ENCODE data around the gene LRIG1. TPM values are rescaled to one million over a fixed set of nuclear protein-coding genes. Genes with fewer than 3 reads are reported as not detected.

LRIG1 gene
- total RNA-seq, 1 donor from 2014 or later: 178 TPM

GRCh38 chr3:66390013-66390412 lies 110.8 kb downstream of the LRIG1 start:
- H3K27ac Mint-ChIP-seq (ENCODE audit: unreplicated experiment): no peak overlapping the region
- H3K4me3 Mint-ChIP-seq: no peak overlapping the region
- H3K4me1 Mint-ChIP-seq: peaks cover 67% of the 10 kb centered on the region
- DNase-seq (ENCODE audit: low read depth, low spot score): no peak
- peaks cover 62% of the 10 kb centered on the region for H3K36me3 Mint-ChIP-seq (ENCODE audit: low read depth)
- TF ChIP-seq CTCF (conservative IDR thresholded peaks at IDR 0.05): no peak
- peaks cover 4% of the 10 kb centered on the region for H3K9me3 Mint-ChIP-seq
- H3K27me3 Mint-ChIP-seq (ENCODE audit: low read depth): no peaks in the 10 kb centered on the region

- peak; percentile 31 for DNase-seq (ENCODE audit: low read depth, low spot score)
- Mint-ChIP-seq H3K4me1 (peaks cover 40% of the 10 kb centered on the region), H3K9me3 (peaks cover 4% of the 10 kb centered on the region), H3K4me3 (peak overlapping the region; percentile 38), H3K27ac (ENCODE audit: unreplicated experiment) (no peak overlapping the region), H3K27me3 (ENCODE audit: low read depth) (peaks cover 8% of the 10 kb centered on the region), H3K36me3 (ENCODE audit: low read depth) (peaks cover 65% of the 10 kb centered on the region)
- TF ChIP-seq CTCF (conservative IDR thresholded peaks at IDR 0.05): no peak
Measured at GRCh38 chr3:66386925-66387650, 113.7 kb downstream of the LRIG1 start.

DNA sequence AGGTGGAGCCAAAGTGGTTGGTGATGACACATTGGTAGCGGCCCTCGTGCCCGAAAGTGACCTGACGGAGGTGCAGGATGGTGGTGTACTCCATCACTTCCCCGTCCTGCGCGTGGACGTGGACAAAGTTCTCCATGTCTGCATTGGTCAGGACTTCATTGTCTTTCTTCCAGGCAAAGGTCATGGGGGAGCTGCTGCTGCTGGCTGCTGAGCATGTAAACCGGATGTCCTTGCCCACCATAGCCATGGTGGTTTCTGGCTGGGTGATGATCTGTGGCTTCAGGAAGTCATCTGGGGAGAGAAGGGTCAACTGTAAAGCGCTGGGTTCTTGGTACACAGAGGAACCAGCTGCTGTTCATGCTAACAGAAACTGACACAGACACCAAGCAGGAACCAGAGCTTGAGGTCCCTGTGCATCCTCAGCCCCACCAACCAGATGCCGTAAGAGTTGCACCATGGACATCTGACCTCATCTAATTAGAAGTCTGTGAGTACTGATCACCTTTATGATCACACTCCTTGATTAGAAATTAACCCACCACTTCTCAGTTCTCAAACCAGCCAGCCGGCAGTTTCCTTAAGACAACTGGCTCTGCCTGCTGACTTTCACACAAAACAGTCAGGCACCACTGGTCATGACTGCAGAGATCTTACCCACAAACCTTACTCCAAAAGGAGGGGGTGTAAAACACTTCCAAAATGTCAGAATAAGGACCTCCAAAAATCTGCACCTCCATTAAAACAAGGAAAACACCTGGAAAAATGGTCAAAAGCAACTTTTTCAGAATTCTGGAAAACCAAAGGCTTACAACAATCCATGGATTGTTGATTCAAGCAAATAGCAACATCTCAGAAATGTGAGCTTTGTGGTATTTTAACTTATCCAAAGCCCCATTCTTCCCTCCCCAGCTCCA lies 114.6 kb downstream of the LRIG1 start:
- TF ChIP-seq CTCF (conservative IDR thresholded peaks at IDR 0.05): no peak
- Mint-ChIP-seq H3K4me1 (peaks cover 36% of the 10 kb centered on the region), H3K36me3 (ENCODE audit: low read depth) (peaks cover 66% of the 10 kb centered on the region), H3K9me3 (peaks cover 2% of the 10 kb centered on the region), H3K27ac (ENCODE audit: unreplicated experiment) (peak overlapping the region; percentile 8), H3K4me3 (peak overlapping the region; percentile 38), H3K27me3 (ENCODE audit: low read depth) (peaks cover 8% of the 10 kb centered on the region)
- DNase-seq (ENCODE audit: low read depth, low spot score): no peak

- Mint-ChIP-seq H3K27me3 (ENCODE audit: low read depth) (peaks cover 8% of the 10 kb centered on the region), H3K9me3 (peaks cover 2% of the 10 kb centered on the region), H3K36me3 (ENCODE audit: low read depth) (peaks cover 69% of the 10 kb centered on the region), H3K4me3 (peak overlapping the region; percentile 16), H3K4me1 (peaks cover 36% of the 10 kb centered on the region), H3K27ac (ENCODE audit: unreplicated experiment) (no peak overlapping the region)
- TF ChIP-seq CTCF (conservative IDR thresholded peaks at IDR 0.05): no peak
- no peak for DNase-seq (ENCODE audit: low read depth, low spot score)
Measured at GRCh38 chr3:66385066-66385465, 115.8 kb downstream of the LRIG1 start.

DNA sequence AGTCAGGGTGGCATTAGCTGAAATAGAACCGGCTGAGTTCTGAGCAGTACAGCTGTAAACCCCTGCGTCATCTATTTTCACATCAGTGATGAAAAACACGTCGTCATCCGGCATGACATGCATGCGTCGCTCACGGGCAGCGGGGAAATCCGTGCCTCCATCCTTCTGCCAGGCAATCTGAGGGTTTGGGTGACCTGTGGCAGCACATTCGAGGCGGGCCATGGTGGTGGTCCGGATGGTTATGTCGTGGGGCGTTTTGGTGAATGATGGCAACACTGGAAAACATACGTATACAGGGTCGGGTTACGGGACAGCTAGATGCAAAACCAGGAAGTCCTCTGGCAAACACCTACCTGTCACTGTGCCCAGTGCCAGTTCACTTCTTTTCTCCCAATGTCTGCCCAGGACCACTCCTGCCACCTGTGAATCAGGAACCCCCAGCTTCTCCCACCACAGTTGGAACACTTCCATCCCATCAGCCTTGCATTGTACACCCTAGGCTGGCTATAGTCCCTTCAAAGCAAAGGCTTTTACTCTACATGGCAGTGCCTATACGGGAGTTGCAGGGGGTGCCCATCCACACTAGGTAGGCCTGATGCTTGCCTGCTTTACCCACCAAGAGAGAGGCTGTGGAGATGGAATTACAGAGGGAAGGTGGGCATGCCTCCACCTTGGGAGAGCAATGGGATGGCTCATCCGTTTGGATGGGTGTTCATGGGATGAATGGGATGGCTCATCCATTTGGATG lies 116.7 kb downstream of the LRIG1 start:
- Mint-ChIP-seq H3K27me3 (ENCODE audit: low read depth) (peaks cover 8% of the 10 kb centered on the region), H3K4me3 (peak overlapping the region; percentile 36), H3K27ac (ENCODE audit: unreplicated experiment) (peak overlapping the region; percentile 38), H3K9me3 (peaks cover 2% of the 10 kb centered on the region), H3K4me1 (peaks cover 37% of the 10 kb centered on the region), H3K36me3 (ENCODE audit: low read depth) (peaks cover 74% of the 10 kb centered on the region)
- no peak for TF ChIP-seq CTCF (conservative IDR thresholded peaks at IDR 0.05)
- no peak for DNase-seq (ENCODE audit: low read depth, low spot score)
